Panc1 (cell line): ENCODE results near the gene FGF14. TPM values are rescaled to one million over a fixed set of nuclear protein-coding genes. Genes with fewer than 3 reads are reported as not detected.

Experiments
- ATAC-seq: fragments of 200-7000 bp; cut with Tn5 transposase; 2 replicates; pipeline ENCODE4 v1.9.1; 2020; ENCODE audit warnings: mild to moderate bottlenecking, moderate library complexity
- BruUV-seq: library from RNA; stranded (reverse); fragments of 400-500 nt; replicated peaks from 2 replicates; lab custom pipeline; 2021; lab: Mats Ljungman, UMichigan
- CTCF ChIA-PET: fragments of 300-600 bp; sonication (Branson Sonifier 250); formaldehyde crosslinking; loops from one replicate; lab custom pipeline; 2022; ENCODE audit warnings: antibody characterized with exemption; lab: Charles Lee
- POLR2A ChIA-PET: fragments of 300-600 bp; sonication (Branson Sonifier 250); formaldehyde crosslinking; loops from one replicate; lab custom pipeline; 2022; ENCODE audit warnings: antibody characterized with exemption; lab: Charles Lee
- DNase-seq: peaks from one replicate; pipeline ENCODE4 v3.0.0-alpha.2; 2010; ENCODE audit warnings: low read depth, low spot score
- H3K27ac ChIP-seq: 2 replicates; pipeline ENCODE4 v1.5.1; 2011; ENCODE audit warnings: mild to moderate bottlenecking, low read length, inconsistent platforms
- H3K27me3 ChIP-seq: fragments of 200-500 bp; sonication (Bioruptor generic); 2 replicates; pipeline ENCODE4 v1.6.0; 2014; ENCODE audit warnings: low read length, inconsistent platforms; ENCODE audit not compliant: control insufficient read depth, insufficient read depth
- H3K36me3 ChIP-seq: fragments of 200-500 bp; sonication (Bioruptor generic); 2 replicates; pipeline ENCODE4 v1.5.1; 2014; ENCODE audit warnings: inconsistent platforms, mild to moderate bottlenecking, low read length, moderate library complexity; ENCODE audit not compliant: control insufficient read depth, insufficient read depth
- H3K4me1 ChIP-seq: 2 replicates; pipeline ENCODE4 v1.5.1; 2011; ENCODE audit warnings: inconsistent platforms, mild to moderate bottlenecking, low read length, moderate library complexity; ENCODE audit not compliant: control insufficient read depth, insufficient read depth
- H3K4me3 ChIP-seq, 2 experiments: 2 replicates each; pipeline ENCODE4 v1.5.1; 2011 to 2012; ENCODE audit warnings: low read depth in 2 of 2, low read length in 2 of 2, mild to moderate bottlenecking in 2 of 2, inconsistent platforms in 1 of 2, moderate library complexity in 1 of 2
- H3K9me3 ChIP-seq: fragments of 200-500 bp; sonication (Bioruptor generic); 2 replicates; pipeline ENCODE4 v1.5.1; 2014; ENCODE audit warnings: low read depth, mild to moderate bottlenecking, inconsistent platforms, low read length, moderate library complexity; ENCODE audit not compliant: control insufficient read depth, insufficient read depth
- CTCF ChIP-seq: fragments of 450-650 bp; IDR thresholded peaks from 2 replicates; pipeline ENCODE4 v1.5.1; 2017; ENCODE audit warnings: mild to moderate bottlenecking
- POLR2AphosphoS5 ChIP-seq: IDR thresholded peaks from 2 replicates; pipeline ENCODE4 v1.6.1; 2012; ENCODE audit warnings: mild to moderate bottlenecking, low read depth, low read length, moderate library complexity
- REST ChIP-seq, 2 experiments: IDR thresholded peaks; 2 replicates each; pipeline ENCODE4 v1.6.1; 2011 to 2012; ENCODE audit warnings: low read depth in 2 of 2, control low read depth in 1 of 2, low read length in 1 of 2, mild to moderate bottlenecking in 1 of 2, moderate library complexity in 1 of 2; ENCODE audit not compliant: insufficient read depth in 1 of 2
- SIN3A ChIP-seq: IDR thresholded peaks from 2 replicates; pipeline ENCODE4 v1.6.1; 2012; ENCODE audit warnings: low read depth, mild to moderate bottlenecking, low read length, moderate library complexity, borderline replicate concordance; ENCODE audit not compliant: insufficient read depth
- TCF7L2 ChIP-seq: IDR thresholded peaks from 2 replicates; pipeline ENCODE4 v1.6.1; 2011; ENCODE audit warnings: mild to moderate bottlenecking, low read depth, low read length, inconsistent platforms
- in situ Hi-C: cut with HindIII; loops from 2 replicates; pipeline ENCODE4 v1.10.0; 2016; ENCODE audit warnings: low sequenced_read_pairs, low pct_unique_long_range_greater_than_20kb
- intact Hi-C: fragments of 100-400 bp; cut with micrococcal nuclease; formaldehyde crosslinking; loops from one replicate; pipeline ENCODE4 v1.10.0; 2022; ENCODE audit not compliant: unreplicated experiment
- total RNA-seq: library from RNA; stranded (reverse); gene quantifications from one replicate; pipeline ENCODE4 v1.2.1, GENCODE V29; 2021; ENCODE audit not compliant: unreplicated experiment

Gene FGF14
- total RNA-seq, 1 experiment from 2014 or later = 0.03 TPM

- ATAC-seq (no peak), DNase-seq (no peak)
- TF ChIP-seq REST (IDR thresholded peaks at IDR 0.05; ENCODE audit: insufficient read depth in 1 of 2, low read depth in 2 of 2, low read length in 1 of 2) (no peak), POLR2AphosphoS5 (no peak), TCF7L2 (no peak), CTCF (no peak), SIN3A (no peak)
- no peaks in the 10 kb centered on the region for H3K27me3 ChIP-seq
- ChIA-PET CTCF (no interaction called here), POLR2A (no interaction called here)
- BruUV-seq = no TSS peak
- no peak overlapping the region for H3K27ac ChIP-seq
- H3K36me3 ChIP-seq = no peaks in the 10 kb centered on the region
- in situ Hi-C loops = no loop called here
- no peaks in the 10 kb centered on the region for H3K9me3 ChIP-seq
- no peak overlapping the region for H3K4me3 ChIP-seq
- no peaks in the 10 kb centered on the region for H3K4me1 ChIP-seq
- intact Hi-C loops = no loop called here
These were observed 186.9 kb downstream of the FGF14 start for GRCh38 chr13:102214956-102215355.

- CTCF ChIA-PET = no interaction called here
- BruUV-seq = no TSS peak
These were observed 189.1 kb downstream of the FGF14 start for GRCh38 chr13:102212729-102213128.

More at GRCh38 chr13:102212729-102213128, 189.1 kb downstream of the FGF14 start:
- Histone ChIP-seq H3K27me3 (no peaks in the 10 kb centered on the region), H3K9me3 (no peaks in the 10 kb centered on the region), H3K36me3 (no peaks in the 10 kb centered on the region), H3K4me1 (no peaks in the 10 kb centered on the region), H3K27ac (no peak overlapping the region), H3K4me3 (no peak overlapping the region)
- DNase-seq = no peak
- TF ChIP-seq SIN3A (no peak), REST (IDR thresholded peaks at IDR 0.05; ENCODE audit: insufficient read depth in 1 of 2, low read depth in 2 of 2, low read length in 1 of 2) (no peak), POLR2AphosphoS5 (no peak), TCF7L2 (no peak), CTCF (no peak)
- no peak for ATAC-seq
- intact Hi-C loops = no loop called here
- POLR2A ChIA-PET = no interaction called here
- in situ Hi-C loops = no loop called here
